HepG2 (cell line): ENCODE results near the gene SRCIN1. TPM values are rescaled to one million over a fixed set of nuclear protein-coding genes. Genes with fewer than 3 reads are reported as not detected.

ENCODE experiments used
- CHCHD3 ChIP-seq: sonication (generic); formaldehyde crosslinking; IDR thresholded peaks from 2 replicates; pipeline ENCODE4 v1.8.0; 2022; ENCODE audit warnings: mild to moderate bottlenecking, missing genetic modification reagents, moderate library complexity
- MYC ChIP-seq: sonication (generic); formaldehyde crosslinking; IDR thresholded peaks from 2 replicates; pipeline ENCODE4 v1.9.0; 2021; ENCODE audit warnings: missing genetic modification reagents, borderline replicate concordance
- SYNCRIP ChIP-seq: fragments of 200-400 bp; formaldehyde crosslinking; IDR thresholded peaks from 2 replicates; pipeline ENCODE4 v1.6.1; 2018; ENCODE audit warnings: mild to moderate bottlenecking, low read depth, low read length; ENCODE audit not compliant: insufficient read depth
- ZNF687 ChIP-seq: sonication (generic); formaldehyde crosslinking; IDR thresholded peaks from 2 replicates; pipeline ENCODE4 v1.5.1; 2020; ENCODE audit warnings: mild to moderate bottlenecking, missing genetic modification reagents, moderate library complexity
- ZNF710 ChIP-seq: sonication (generic); formaldehyde crosslinking; IDR thresholded peaks from 2 replicates; pipeline ENCODE4 v1.5.0; 2020; ENCODE audit warnings: mild to moderate bottlenecking, missing genetic modification reagents, borderline replicate concordance
- polyA plus RNA-seq, 8 experiments: library from polyadenylated mRNA; depleted of rRNA in 3 of 8; stranded (reverse) in 7 of 8; unstranded in 1 of 8; fragments of >200 nt; fragmentation: Illumina TruSeq in 4 of 8; extraction: Trizol in 4 of 8; gene quantifications; 2 replicates each; pipeline versions ENCODE4 v1.2.1 to v1.2.3, GENCODE V29; 2011 to 2016; ENCODE audit warnings: low read depth in 4 of 8, missing spikeins in 1 of 8, mixed read lengths in 1 of 8; ENCODE audit not compliant: insufficient read depth in 1 of 8
- total RNA-seq, 5 experiments: library from RNA; depleted of rRNA; stranded (reverse); fragments of >200 nt; fragmentation: Illumina TruSeq; extraction: Trizol; gene quantifications; 2 replicates each; pipeline ENCODE4 v1.2.3, GENCODE V29; 2016; ENCODE audit warnings: low read depth in 1 of 5
- TF ChIP-seq, protein P1 (sequence below): sonication (generic); formaldehyde crosslinking; IDR thresholded peaks from 2 replicates; pipeline ENCODE4 v1.4.0; 2020; ENCODE audit warnings: mild to moderate bottlenecking, missing genetic modification reagents, borderline replicate concordance
- TF ChIP-seq, protein P2 (sequence below): sonication (generic); formaldehyde crosslinking; IDR thresholded peaks from 2 replicates; pipeline ENCODE4 v1.4.0; 2020; ENCODE audit warnings: mild to moderate bottlenecking, missing genetic modification reagents

The SRCIN1 gene
- total and polyA plus RNA-seq, 2 of the 13 experiments (the other 11 are each of a cell fraction or from before 2014, with no cell fraction given), result 1.2 to 9.6 TPM

DNA sequence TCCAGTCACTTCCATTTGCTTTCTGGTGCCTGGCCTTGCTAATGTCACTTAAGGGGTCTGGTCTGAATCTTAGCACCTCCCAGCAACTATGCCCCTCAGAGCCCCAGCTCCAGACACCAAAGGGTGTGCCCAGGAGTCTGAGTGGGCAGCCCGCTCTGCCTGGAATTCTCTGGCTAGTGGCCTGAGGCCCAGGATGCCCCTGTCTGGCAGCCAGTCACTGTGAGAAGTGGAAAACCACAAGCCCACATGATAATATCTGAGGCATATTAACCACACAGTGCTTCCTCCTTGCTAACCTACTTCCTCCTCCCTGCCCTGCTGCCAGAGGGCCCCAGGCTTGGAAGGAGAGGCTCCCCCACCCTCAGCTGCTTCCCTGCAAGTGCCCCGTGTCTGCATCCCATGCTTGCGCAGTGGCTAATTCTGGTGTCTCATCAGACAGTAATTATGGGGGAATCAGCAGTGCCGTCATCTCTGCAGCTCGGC lies 14.0 kb downstream of the SRCIN1 start (continued):
- TF ChIP-seq ZNF710 (CRISPR knock-in tag) (0 out of 2 replicates have a peak, but pooled peaks have one; percentile 2), ZNF687 (CRISPR knock-in tag) (peak; percentile 26), SYNCRIP (no peak), MYC (0 out of 2 replicates have a peak, but pooled peaks have one; percentile 29), CHCHD3 (CRISPR knock-in tag) (0 out of 2 replicates have a peak, but pooled peaks have one; percentile 64)
- TF ChIP-seq, protein P1, sequence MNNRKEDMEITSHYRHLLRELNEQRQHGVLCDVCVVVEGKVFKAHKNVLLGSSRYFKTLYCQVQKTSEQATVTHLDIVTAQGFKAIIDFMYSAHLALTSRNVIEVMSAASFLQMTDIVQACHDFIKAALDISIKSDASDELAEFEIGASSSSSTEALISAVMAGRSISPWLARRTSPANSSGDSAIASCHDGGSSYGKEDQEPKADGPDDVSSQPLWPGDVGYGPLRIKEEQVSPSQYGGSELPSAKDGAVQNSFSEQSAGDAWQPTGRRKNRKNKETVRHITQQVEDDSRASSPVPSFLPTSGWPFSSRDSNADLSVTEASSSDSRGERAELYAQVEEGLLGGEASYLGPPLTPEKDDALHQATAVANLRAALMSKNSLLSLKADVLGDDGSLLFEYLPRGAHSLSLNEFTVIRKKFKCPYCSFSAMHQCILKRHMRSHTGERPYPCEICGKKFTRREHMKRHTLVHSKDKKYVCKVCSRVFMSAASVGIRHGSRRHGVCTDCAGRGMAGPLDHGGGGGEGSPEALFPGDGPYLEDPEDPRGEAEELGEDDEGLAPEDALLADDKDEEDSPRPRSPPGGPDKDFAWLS (CRISPR knock-in tag), result 0 out of 2 replicates have a peak, but pooled peaks have one; percentile 65
- TF ChIP-seq, protein P2, sequence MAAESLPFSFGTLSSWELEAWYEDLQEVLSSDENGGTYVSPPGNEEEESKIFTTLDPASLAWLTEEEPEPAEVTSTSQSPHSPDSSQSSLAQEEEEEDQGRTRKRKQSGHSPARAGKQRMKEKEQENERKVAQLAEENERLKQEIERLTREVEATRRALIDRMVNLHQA (CRISPR knock-in tag), result no peak
